GM08714 (cell line): ENCODE data around the gene NPR3.

ENCODE experiments used
- H3K4me3 ChIP-seq: fragments of 200-500 bp; sonication (Bioruptor generic); 2 replicates; pipeline ENCODE4 v1.5.1; 2014; ENCODE audit warnings: mild to moderate bottlenecking, low read length, inconsistent platforms
- ZNF274 ChIP-seq: IDR thresholded peaks from 2 replicates; pipeline ENCODE4 v1.6.1; 2012; ENCODE audit warnings: mild to moderate bottlenecking, low read depth, low read length

NPR3 gene

DNA sequence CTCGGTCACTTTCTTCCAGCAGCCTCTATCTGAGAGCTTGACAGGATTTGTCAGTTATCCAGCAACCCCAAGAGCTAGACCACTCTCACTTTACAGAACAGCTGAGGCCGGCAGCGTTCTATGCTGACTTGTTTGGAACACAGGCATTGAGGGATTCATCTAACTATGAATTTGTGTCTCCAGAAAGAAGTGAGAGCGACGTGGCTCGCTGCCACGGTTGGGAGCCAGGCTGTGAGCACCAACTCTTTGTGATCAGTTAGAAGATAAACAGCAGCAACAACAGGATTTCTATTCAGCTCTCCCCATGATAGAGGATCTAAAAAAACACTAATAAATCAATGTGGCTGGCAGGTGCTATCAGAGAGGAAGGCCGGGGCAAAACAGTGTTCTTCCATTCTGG, 58.6 kb downstream of the NPR3 start:
- TF ChIP-seq ZNF274 = no peak
- H3K4me3 ChIP-seq = no peak overlapping the region

DNA sequence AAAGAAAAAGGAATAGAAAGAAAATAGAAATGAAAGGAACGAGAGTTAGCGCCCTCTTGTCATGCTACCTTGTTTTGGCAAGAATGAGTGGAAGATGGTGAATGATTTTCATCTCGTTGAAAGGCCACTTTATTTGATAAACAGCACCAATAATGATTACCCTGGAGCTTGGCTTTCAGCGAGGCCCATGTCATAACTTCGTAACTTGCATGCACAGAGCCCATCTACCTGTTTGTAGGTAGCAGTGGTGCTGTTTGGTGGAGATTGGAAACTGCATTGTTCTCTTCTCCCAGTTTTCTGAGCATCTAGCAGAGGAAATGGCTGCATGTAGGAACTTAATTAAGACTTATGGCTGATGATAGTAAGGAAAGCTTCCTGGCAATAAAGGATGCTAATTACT, 59.3 kb downstream of the NPR3 start:
- no peak for TF ChIP-seq ZNF274
- no peak overlapping the region for H3K4me3 ChIP-seq

GRCh38 chr5:32771037-32771436, 59.9 kb downstream of the NPR3 start:
- no peak overlapping the region for H3K4me3 ChIP-seq
- TF ChIP-seq ZNF274 = no peak

DNA sequence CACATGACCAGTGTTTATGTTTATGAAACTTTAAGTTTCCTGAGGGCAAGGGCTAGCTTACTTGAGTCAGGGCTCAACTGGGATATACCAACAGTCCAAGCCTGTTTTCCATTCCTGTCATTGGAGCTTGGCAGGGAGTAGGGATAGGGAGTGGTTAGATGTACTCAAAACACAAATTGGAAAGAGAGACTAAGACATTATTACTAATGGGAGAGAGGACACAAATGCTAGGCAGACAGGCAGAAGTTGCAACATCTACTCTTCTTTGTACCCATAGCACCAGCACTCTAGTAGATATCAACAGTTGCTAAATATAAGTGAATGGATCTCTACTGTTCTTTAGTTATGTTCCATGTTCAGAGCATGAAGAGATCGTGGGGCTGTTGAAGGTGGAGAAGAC, 62.8 kb downstream of the NPR3 start:
- no peak overlapping the region for H3K4me3 ChIP-seq
- TF ChIP-seq ZNF274 = no peak

- no peak overlapping the region for H3K4me3 ChIP-seq
- TF ChIP-seq ZNF274 = no peak
Measured at GRCh38 chr5:32776200-32776599, 65.1 kb downstream of the NPR3 start.

DNA sequence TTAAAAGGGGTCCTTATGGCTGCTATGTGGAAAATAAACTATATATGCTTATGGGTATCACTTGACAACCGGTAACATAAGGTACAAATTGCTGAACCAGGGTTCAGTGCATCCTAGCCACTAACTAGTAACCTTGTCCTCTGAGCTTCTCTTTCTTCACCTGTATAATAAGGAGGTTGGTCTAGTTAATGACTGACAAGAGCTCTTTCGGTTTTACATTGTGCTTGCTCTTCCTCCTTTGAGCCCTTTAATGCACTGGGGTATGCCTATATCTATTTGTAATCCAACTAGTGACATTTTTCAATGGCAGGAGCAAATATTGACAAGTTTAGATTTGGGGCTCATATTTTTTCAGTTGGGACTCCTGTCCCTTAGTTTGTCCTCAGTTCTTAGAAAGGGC, 66.1 kb downstream of the NPR3 start:
- no peak for TF ChIP-seq ZNF274

DNA sequence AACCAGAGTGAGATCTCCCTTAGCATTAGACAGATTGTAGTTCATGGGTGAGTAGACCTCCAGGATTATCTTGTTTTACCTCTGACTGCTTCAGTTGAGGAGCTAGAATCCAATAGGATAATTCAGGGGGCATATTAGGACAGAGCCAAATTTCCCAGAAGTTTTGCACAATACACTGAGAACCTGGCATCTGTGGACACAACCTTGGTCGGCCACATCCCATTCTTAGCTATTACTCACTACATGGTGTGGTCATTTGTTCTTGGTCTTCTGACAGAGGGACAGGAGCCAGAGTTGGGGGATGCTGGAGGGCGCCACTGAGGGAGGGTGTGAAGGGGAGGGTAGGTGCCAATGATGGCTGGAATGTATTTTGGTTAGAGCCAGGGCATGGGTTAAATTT, 66.6 kb downstream of the NPR3 start:
- no peak for TF ChIP-seq ZNF274
- no peak overlapping the region for H3K4me3 ChIP-seq

More for the DNA sequence above, 66.1 kb downstream of the NPR3 start:
- H3K4me3 ChIP-seq = no peak overlapping the region

- H3K4me3 ChIP-seq = no peak overlapping the region
- TF ChIP-seq ZNF274 = no peak
Measured at GRCh38 chr5:32778403-32778802, 67.3 kb downstream of the NPR3 start.

DNA sequence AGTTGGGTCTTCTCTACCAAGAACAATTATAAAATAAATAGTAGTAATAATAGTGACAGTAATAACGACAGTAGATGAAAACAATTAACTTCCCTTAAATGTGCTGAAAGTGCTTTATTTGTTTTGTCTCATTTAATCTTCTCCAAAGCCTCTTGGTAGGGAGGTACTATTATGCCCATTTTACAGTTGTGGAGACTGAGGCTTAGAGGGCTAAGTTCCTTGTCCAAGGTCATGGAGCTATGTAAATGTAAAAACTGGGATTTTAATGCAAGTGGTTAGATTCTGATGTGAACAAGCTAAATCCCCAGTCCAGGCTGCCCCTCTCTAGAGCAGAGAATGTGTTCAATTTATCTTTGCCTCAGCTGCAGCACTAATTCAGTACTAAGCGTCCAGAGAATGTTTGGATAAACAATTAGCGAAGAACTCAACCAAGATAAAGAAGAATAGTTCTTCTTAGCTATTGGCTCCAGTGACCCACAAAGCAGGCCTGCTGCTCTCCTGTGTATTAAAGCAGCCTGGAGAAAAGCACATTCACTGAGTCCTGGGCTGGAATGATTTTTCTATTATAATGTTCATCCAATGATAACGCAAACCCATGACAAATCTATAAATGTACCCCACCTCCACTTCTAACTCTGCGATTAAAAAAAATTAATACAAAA, 68.8 kb downstream of the NPR3 start:
- no peak for TF ChIP-seq ZNF274
- H3K4me3 ChIP-seq = no peak overlapping the region

DNA sequence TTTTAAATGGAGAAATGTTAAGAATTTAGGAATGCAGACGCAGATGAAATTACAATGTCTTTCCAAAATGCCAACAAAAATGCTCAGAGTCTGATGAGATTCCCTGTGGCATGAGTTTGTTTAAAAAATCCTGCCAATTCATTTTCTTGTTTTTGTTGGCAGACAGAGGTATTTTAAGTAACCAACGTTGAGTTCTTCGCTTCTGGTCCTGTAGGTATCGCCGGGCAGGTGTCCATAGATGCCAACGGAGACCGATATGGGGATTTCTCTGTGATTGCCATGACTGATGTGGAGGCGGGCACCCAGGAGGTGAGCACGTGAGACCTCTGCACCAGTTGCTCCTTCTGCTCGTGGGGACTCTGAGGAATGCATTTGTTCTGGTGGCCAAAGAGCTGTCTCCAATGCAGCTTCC, 69.4 kb downstream of the NPR3 start:
- no peak for TF ChIP-seq ZNF274
- no peak overlapping the region for H3K4me3 ChIP-seq

- H3K4me3 ChIP-seq = no peak overlapping the region
- TF ChIP-seq ZNF274 = no peak
Measured at GRCh38 chr5:32783661-32784060, 72.5 kb downstream of the NPR3 start.

GRCh38 chr5:32785611-32786254, 74.6 kb downstream of the NPR3 start:
- TF ChIP-seq ZNF274 = no peak
- no peak overlapping the region for H3K4me3 ChIP-seq

DNA sequence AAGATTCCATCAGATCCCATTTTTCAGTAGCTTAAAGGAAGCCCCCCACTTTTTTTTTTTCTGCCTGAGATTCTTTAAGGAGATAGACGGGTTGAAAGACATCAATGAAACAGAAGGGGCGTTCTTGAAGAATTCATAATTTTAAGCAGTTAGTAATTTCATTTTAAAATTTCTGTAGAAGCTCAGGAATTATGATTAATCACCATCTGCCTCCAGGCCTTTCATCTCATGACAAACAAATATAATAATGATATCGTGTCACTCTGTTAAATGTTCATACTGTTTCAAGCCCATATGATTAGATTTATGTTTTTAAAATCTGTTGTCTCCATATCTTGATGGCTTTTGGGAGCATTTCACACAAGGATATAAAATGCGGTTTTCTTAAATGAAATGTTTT, 75.2 kb downstream of the NPR3 start:
- TF ChIP-seq ZNF274 = no peak
- H3K4me3 ChIP-seq = no peak overlapping the region

- no peak overlapping the region for H3K4me3 ChIP-seq
- TF ChIP-seq ZNF274 = no peak
Measured at GRCh38 chr5:32790411-32790951, 79.4 kb downstream of the NPR3 start.

DNA sequence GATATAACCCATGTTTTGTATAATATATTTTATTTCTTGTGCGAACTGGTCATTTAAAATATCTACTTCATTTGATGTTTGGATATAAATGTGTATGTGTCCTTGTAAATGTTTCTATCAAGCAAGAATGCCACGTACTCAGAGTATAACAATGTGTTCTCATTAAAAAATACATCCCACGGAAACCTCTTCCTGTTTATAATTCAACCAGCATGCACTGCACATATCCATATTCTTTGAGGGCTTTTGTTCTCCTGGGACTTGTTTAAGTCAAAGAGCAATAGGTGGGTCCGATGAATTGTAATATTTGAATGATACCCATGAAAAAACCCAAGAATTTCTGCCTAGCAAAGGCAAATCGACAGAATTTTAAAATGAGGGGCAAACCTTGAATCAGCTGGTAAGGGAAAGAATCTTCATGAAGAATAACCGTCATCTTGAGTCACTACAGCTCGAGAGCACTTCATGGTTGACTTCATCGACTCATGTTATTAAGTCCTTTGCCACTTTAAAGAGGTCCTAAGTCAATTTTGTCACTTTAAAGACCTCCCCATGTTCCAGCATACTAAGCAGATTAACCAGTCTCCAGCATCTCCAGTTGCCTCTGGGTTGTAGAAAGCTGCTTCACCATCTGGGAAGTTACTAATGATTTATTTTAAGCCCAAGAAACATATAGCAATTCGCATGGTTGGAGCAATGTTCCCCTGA, 80.6 kb downstream of the NPR3 start:
- TF ChIP-seq ZNF274 = no peak
- H3K4me3 ChIP-seq = no peak overlapping the region
